Activated B cell treated with CpG ODN at 0.5 μM for 24 hours (primary cell): Measurements from ENCODE around the gene CRK. TPM values are rescaled to one million over a fixed set of nuclear protein-coding genes. Genes with fewer than 3 reads are reported as not detected.

Experiments used
- ATAC-seq: fragments of 200-7000 bp; cut with Tn5 transposase; one replicate; pipeline ENCODE4 v1.10.0; 2021; ENCODE audit warnings: low read depth, mild to moderate bottlenecking, moderate library complexity
- CTCF ChIA-PET: fragments of 350-600 bp; sonication (Branson Sonifier 250); formaldehyde crosslinking; loops from one replicate; lab custom pipeline; 2021; ENCODE audit warnings: antibody characterized with exemption; lab: Charles Lee
- POLR2A ChIA-PET: fragments of 350-600 bp; sonication (Branson Sonifier 250); formaldehyde crosslinking; loops from one replicate; lab custom pipeline; 2021; ENCODE audit warnings: antibody characterized with exemption; lab: Charles Lee
- DNase-seq: peaks from one replicate; pipeline ENCODE4 v3.0.0; 2022
- H3K27ac Mint-ChIP-seq: one replicate; pipeline ENCODE4 v1.8.0; 2020; ENCODE audit warnings: mixed read lengths
- H3K27me3 Mint-ChIP-seq: one replicate; pipeline ENCODE4 v1.8.0; 2021; ENCODE audit warnings: mixed read lengths
- H3K36me3 Mint-ChIP-seq: one replicate; pipeline ENCODE4 v1.8.0; 2021; ENCODE audit warnings: low read depth, mixed read lengths
- H3K4me1 Mint-ChIP-seq: one replicate; pipeline ENCODE4 v1.8.0; 2021; ENCODE audit warnings: mixed read lengths
- H3K4me3 Mint-ChIP-seq: one replicate; pipeline ENCODE4 v1.8.0; 2020; ENCODE audit warnings: mild to moderate bottlenecking, mixed read lengths
- H3K9me3 Mint-ChIP-seq: one replicate; pipeline ENCODE4 v1.8.0; 2020; ENCODE audit warnings: mixed read lengths
- intact Hi-C: fragments of 100-400 bp; cut with micrococcal nuclease; formaldehyde crosslinking; loops from one replicate; pipeline ENCODE4 v1.15.1; 2024
- total RNA-seq: library from RNA; stranded (reverse); gene quantifications from 2 replicates; pipeline ENCODE4 v1.2.3, GENCODE V29; 2022
- TF ChIP-seq, protein P1 (sequence below): fragments of 200-600 bp; IDR thresholded peaks from one replicate; pipeline ENCODE4 v1.8.0; 2022; ENCODE audit warnings: antibody characterized with exemption, mild to moderate bottlenecking

The CRK gene
- total RNA-seq, 1 donor from 2014 or later: 29.1 TPM

DNA sequence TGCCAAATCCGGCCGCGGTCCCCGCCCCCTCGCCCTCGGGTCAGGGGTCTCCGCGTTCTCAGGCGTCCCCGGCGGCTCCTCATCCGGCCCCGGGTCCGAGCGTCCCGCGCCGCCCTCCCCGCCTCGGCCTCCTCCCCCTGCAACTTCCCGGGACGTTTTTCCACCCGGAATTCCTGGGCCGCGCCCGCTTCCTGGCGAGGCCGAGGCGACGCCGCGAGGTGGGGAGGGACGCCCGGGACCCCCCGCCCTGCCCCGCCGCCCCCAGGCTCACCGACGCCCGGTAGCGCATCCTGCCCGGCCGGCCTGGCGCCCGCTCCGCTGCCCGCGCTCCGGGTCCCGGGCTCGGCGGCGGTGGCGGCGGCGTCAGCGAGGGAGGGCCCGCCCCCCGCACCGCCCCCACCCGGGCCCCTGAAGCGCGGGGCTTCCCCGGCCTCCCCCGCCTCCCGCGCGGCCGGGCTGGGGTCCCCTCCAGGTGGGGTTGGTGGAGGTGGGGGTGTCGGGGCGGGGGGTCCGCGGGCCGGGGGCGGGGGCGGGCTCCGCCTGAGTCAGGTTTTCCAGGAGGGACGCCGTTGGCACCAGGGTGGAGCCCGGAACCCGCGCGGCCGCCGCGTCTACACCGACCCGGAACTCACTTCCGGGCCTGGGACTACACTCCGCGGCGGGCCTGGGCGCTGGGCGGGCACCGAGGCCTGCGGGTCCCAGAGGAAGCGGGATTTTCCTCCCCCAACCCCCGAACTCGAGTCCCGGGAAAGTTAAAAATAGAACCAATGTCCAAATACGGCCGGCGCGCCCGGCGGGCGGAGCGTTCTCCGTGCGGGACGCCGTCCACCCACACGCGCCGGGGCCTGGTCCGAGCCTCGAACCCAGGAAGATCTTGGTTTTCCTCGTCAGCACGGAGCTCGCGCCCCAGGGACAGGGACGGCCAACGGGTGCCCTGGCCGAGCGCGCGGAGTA is 29.7 kb upstream of the CRK start:
- peaks cover 38% of the 10 kb centered on the region for H3K36me3 Mint-ChIP-seq
- H3K27ac Mint-ChIP-seq: no peak overlapping the region
- H3K27me3 Mint-ChIP-seq: no peaks in the 10 kb centered on the region
- TF ChIP-seq, protein P1, sequence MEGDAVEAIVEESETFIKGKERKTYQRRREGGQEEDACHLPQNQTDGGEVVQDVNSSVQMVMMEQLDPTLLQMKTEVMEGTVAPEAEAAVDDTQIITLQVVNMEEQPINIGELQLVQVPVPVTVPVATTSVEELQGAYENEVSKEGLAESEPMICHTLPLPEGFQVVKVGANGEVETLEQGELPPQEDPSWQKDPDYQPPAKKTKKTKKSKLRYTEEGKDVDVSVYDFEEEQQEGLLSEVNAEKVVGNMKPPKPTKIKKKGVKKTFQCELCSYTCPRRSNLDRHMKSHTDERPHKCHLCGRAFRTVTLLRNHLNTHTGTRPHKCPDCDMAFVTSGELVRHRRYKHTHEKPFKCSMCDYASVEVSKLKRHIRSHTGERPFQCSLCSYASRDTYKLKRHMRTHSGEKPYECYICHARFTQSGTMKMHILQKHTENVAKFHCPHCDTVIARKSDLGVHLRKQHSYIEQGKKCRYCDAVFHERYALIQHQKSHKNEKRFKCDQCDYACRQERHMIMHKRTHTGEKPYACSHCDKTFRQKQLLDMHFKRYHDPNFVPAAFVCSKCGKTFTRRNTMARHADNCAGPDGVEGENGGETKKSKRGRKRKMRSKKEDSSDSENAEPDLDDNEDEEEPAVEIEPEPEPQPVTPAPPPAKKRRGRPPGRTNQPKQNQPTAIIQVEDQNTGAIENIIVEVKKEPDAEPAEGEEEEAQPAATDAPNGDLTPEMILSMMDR: no peak
- ChIA-PET CTCF (interaction anchor here (1.0 to 1.3 kb wide), 3 partner anchors 30 to 143 kb away, joined by 3 to 7 read pairs (median 6); partner anchors contain the start of genes INPP5K and SLC43A2), POLR2A (interaction anchor here (0.5 to 3.6 kb wide), 22 partner anchors 10 to 163 kb away, joined by 3 to 34 read pairs (median 4); partner anchors contain the start of genes CRK, INPP5K, SLC43A2 and YWHAE)
- H3K9me3 Mint-ChIP-seq: no peaks in the 10 kb centered on the region
- peaks cover 46% of the 10 kb centered on the region for H3K4me1 Mint-ChIP-seq
- peak overlapping the region; percentile 94 for H3K4me3 Mint-ChIP-seq
- DNase-seq: peak; percentile 71
- ATAC-seq: peak; percentile 14
- intact Hi-C loops: loop anchor here (1.0 to 2.0 kb wide), 4 partner anchors 11 to 915 kb away; partner anchors contain the start of genes MNT and YWHAE

DNA sequence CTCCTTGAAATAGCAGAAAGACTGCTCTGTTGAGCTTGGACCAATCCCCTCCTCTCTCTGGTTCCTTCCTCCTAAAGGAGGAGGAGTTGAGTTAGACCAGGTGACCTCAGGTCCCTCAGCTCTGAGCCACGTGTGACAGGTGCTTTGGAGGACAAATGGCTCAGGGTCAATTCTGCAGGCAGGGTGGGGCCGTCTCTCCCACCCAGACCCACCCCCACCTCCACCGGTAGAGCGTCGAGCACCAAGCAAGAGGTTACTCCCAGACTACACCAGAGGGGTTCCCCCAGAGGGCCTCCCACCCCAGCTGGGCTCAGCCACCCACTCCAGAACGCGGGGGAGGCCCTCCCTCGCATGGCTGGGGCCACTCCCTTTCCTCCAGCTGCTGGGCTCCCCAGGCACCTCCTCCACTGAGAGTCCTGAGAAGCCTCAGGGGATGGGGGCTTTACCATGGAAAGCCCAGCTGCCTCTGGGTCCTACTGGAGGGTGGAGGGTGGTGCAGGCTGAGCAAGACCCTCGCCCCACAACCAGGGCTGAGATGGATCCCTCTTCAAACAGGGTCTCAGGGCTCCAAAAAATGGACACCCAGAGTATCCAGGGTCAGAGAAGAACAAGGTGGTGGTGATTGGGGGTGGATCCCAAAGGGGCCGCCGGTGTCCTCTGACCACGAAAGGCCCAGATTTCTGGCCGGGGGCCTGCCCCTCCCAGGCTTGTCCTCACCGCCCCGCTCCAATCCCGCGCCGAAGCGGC is 28.8 kb upstream of the CRK start:
- Mint-ChIP-seq H3K36me3 (peaks cover 45% of the 10 kb centered on the region), H3K9me3 (no peaks in the 10 kb centered on the region), H3K27ac (peak overlapping the region; percentile 96), H3K4me1 (peaks cover 40% of the 10 kb centered on the region), H3K27me3 (no peaks in the 10 kb centered on the region), H3K4me3 (peak overlapping the region; percentile 94)
- intact Hi-C loops: loop anchor here (1.0 kb wide), 3 partner anchors 11 to 85 kb away; partner anchors contain the start of gene YWHAE
- ChIA-PET CTCF (interaction anchor here (0.8 to 1.3 kb wide), 5 partner anchors 22 to 144 kb away, joined by 3 to 7 read pairs (median 3); partner anchors contain the start of genes CRK, INPP5K and SLC43A2), POLR2A (interaction anchor here (0.5 to 1.7 kb wide), 23 partner anchors 8 to 164 kb away, joined by 3 to 34 read pairs (median 4); partner anchors contain the start of genes CRK, INPP5K, MYO1C and SLC43A2)
- DNase-seq (peak; percentile 82), ATAC-seq (peak; percentile 70)
- TF ChIP-seq, protein P1: no peak

DNA sequence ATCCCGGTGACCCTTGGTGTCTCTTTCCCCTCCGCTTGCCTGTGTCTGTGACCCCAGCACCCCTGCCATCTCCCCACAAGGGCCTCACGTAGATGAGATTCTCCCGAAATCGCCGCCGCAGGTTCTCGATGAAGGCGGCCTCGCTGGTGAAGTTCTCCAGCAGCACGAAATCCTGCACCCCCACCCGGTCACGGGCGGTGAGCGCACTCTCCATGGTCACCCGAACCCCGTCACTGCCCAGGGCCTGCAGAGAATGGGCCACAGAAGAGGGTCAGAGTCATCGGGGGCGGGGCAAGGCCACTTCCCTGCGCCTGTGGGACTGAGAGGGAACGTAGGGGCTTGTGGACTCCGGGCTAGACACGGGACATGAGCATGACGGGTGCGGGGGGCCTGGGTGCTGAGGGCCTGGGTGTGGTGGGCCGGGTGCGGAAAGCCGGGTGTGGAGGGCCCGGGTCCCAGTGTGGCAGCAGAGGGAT is 28.1 kb upstream of the CRK start:
- Mint-ChIP-seq H3K9me3 (no peaks in the 10 kb centered on the region), H3K27me3 (no peaks in the 10 kb centered on the region), H3K36me3 (peaks cover 51% of the 10 kb centered on the region), H3K4me3 (peak overlapping the region; percentile 94), H3K27ac (no peak overlapping the region), H3K4me1 (peaks cover 39% of the 10 kb centered on the region)
- intact Hi-C loops: no loop called here
- DNase-seq (no peak), ATAC-seq (no peak)
- TF ChIP-seq, protein P1: no peak
- CTCF ChIA-PET: interaction anchor here (0.8 to 1.3 kb wide), 4 partner anchors 21 to 119 kb away, joined by 3 to 7 read pairs (median 4); partner anchors contain the start of genes CRK and INPP5K
- POLR2A ChIA-PET: interaction anchor here (0.7 to 1.7 kb wide), 15 partner anchors 9 to 165 kb away, joined by 3 to 34 read pairs (median 4); partner anchors contain the start of genes CRK, INPP5K, MYO1C and SLC43A2

DNA sequence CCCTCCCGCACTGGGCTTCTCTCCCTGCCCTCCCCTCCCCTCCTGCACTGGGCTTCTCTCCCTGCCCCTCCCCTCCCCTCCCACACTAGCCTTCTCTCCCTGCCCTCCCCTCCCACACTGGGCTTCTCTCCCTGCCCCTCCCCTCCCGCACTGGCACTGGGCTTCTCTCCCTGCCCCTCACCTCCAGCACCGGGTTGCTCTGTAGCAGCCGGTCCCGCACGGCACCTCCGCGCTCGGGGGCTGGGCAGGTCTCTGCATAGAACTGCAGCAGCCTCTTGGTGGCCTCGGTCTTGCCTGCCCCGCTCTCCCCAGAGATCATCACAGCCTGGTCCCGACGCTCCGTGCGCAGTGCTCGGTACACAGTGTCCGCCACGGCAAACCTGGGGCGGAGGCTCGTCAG is 26.6 kb upstream of the CRK start:
- ChIA-PET POLR2A (interaction anchor here (0.8 kb wide), 1 partner anchor 8 kb away, joined by 4 read pairs; no protein-coding TSS in a partner anchor), CTCF (no interaction called here)
- H3K36me3 Mint-ChIP-seq: peaks cover 64% of the 10 kb centered on the region
- no peaks in the 10 kb centered on the region for H3K9me3 Mint-ChIP-seq
- DNase-seq (no peak), ATAC-seq (no peak)
- TF ChIP-seq, protein P1: no peak
- H3K27me3 Mint-ChIP-seq: no peaks in the 10 kb centered on the region
- H3K4me1 Mint-ChIP-seq: peaks cover 29% of the 10 kb centered on the region
- H3K27ac Mint-ChIP-seq: no peak overlapping the region
- no peak overlapping the region for H3K4me3 Mint-ChIP-seq
- intact Hi-C loops: no loop called here
